Measurements from ENCODE around the gene RPS6KB2. TPM values are rescaled to one million over a fixed set of nuclear protein-coding genes. Genes with fewer than 3 reads are reported as not detected.
A peak's percentile ranks its signal among the peaks of the same experiment; 100 is the strongest.

The RPS6KB2 gene
- total and polyA plus RNA-seq, 2 experiments from 2014 or later = 29.5 to 41.3 TPM

DNA sequence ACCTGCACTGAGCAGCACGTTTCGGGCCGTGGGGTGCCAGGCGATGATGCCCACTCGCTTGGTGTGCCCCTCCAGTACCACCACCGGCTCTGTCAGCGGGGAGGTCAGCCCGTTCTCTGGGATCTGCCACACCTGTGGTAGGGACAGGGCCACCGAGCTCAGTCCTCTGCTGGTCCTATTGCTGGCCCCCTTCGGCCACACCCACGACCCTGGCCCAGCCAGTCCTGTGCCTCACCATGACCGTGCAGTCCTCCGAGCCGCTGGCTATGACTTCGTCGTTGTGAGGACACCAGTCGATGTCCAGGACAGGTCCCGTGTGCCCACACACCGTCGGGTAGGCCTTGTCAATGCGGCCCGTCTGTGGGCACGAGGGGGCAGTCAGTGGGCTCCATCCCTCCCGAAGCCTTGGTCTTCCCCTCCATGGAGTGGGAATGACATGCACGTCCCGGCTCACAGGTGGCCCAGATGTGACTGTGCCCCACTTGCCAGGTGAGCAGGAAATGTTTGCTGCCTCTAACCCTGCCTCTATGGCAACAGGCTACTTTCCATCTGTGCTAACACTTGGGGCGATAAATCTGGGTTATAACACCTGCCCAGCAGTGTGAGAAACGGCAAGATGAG, 13.5 kb downstream of the RPS6KB2 start:
- H3K27ac Mint-ChIP-seq = no peak overlapping the region
- H3K4me2 ChIP-seq = no peak overlapping the region
- H3K27me3 ChIP-seq (ENCODE audit: insufficient read depth) = no peaks in the 10 kb centered on the region

DNA sequence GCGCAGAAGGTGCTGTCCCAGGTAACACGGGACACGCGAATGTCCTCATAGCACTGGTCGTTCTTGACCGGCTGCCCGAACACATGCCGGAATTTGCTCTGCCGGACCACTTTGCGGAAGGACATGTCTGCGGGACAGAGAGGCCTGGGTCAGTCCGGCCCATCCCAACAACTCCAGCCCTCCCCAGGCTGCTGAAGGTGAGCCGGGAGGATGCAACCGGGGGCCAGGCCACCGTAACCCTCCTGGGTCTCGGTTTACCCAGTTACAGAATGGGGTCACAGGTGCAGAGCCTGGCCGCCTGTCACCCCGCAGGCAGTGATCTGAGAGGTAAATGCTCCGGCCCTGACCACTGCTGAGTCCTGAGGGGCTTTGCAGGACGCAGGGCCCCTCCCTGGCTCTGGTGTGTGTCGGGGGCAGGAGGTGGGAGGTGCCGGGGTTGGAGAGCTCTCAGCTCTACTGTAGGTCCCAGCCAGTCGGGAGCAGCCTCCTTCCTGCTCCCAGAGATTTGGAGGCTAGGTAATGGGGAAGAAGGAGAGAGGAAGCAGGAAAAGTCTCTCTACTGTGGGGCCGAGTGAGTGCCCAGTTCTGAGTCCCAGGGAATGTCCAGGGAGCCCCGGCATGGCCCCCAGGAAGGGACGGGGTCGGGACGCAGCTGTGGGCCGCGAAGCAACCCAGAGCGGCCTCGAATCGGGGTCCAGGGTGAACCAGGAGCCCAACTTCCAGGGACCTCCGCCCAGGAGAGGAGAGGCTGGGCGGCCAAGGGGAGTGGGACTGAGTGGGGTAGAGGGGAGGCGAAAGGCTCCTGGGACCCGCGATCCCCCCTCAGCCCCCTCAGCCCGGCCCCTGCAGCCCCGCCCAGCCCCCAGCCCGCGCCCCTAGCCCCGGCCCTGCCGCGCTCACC, 14.5 kb downstream of the RPS6KB2 start:
- ATAC-seq = peak; percentile 22
- peak overlapping the region; percentile 93 for H3K4me3 ChIP-seq
- peaks cover 21% of the 10 kb centered on the region for H3K27me3 Mint-ChIP-seq (ENCODE audit: insufficient read depth, low read depth, poor library complexity)
- 0 out of 2 replicates have a peak, but pooled peaks cover 3% of the 10 kb centered on the region for H3K36me3 ChIP-seq (ENCODE audit: insufficient read depth)
- no peak overlapping the region for H2AFZ ChIP-seq
- peak overlapping the region; percentile 97 for H3K4me2 ChIP-seq
- no peaks in the 10 kb centered on the region for H4K20me1 ChIP-seq (replicated peaks; ENCODE audit: insufficient read depth)
- no peak for DNase-seq (ENCODE audit: low spot score)
- H3K4me1 Mint-ChIP-seq = peaks cover 14% of the 10 kb centered on the region
- TF ChIP-seq JUNB (IDR thresholded peaks at IDR 0.05; ENCODE audit: unreplicated experiment) (no peak), POLR2AphosphoS5 (IDR thresholded peaks at IDR 0.05; ENCODE audit: low read depth) (0 out of 2 replicates have a peak, but pooled peaks have one; percentile 4)
- no peaks in the 10 kb centered on the region for H3K79me2 ChIP-seq (replicated peaks; ENCODE audit: insufficient read depth)
- H3K27ac ChIP-seq (ENCODE audit: low read depth) = peak overlapping the region; percentile 94; the same call in 1 of the 2 replicates
- H3K4me3 Mint-ChIP-seq = peak overlapping the region; percentile 88
- peaks cover 24% of the 10 kb centered on the region for H3K36me3 Mint-ChIP-seq (ENCODE audit: low read depth)
- 0 out of 2 replicates have a peak, but pooled peaks cover 16% of the 10 kb centered on the region for H3F3A ChIP-seq (replicated peaks; ENCODE audit: low read depth)
- H3K27ac Mint-ChIP-seq = peak overlapping the region; percentile 77
- H3K4me1 ChIP-seq (ENCODE audit: insufficient read depth) = peaks cover 8% of the 10 kb centered on the region; the same call in 1 of the 2 replicates
- no peaks in the 10 kb centered on the region for H3K9me2 ChIP-seq (ENCODE audit: insufficient read depth)
- H3K9me3 Mint-ChIP-seq = no peaks in the 10 kb centered on the region
- H3K27me3 ChIP-seq (ENCODE audit: insufficient read depth) = no peaks in the 10 kb centered on the region

More for the DNA sequence above, 13.5 kb downstream of the RPS6KB2 start:
- H3K79me2 ChIP-seq (replicated peaks; ENCODE audit: insufficient read depth) = no peaks in the 10 kb centered on the region
- H3K4me3 ChIP-seq = no peak overlapping the region
- DNase-seq (ENCODE audit: low spot score) = no peak
- peaks cover 17% of the 10 kb centered on the region for H3K4me1 Mint-ChIP-seq
- TF ChIP-seq ZNF114 (CRISPR knock-in tag; IDR thresholded peaks at IDR 0.05) (no peak), ZNF331 (CRISPR knock-in tag; IDR thresholded peaks at IDR 0.05; ENCODE audit: low read depth) (no peak), STAT1 (IDR thresholded peaks at IDR 0.05; ENCODE audit: unreplicated experiment) (no peak), EZH2 (IDR thresholded peaks at IDR 0.05; ENCODE audit: low read depth, unreplicated experiment) (no peak)
- TF ChIP-seq, protein P1, sequence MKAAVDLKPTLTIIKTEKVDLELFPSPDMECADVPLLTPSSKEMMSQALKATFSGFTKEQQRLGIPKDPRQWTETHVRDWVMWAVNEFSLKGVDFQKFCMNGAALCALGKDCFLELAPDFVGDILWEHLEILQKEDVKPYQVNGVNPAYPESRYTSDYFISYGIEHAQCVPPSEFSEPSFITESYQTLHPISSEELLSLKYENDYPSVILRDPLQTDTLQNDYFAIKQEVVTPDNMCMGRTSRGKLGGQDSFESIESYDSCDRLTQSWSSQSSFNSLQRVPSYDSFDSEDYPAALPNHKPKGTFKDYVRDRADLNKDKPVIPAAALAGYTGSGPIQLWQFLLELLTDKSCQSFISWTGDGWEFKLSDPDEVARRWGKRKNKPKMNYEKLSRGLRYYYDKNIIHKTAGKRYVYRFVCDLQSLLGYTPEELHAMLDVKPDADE (IDR thresholded peaks at IDR 0.05) = no peak
- H3K36me3 Mint-ChIP-seq (ENCODE audit: low read depth) = peaks cover 25% of the 10 kb centered on the region
- H3K9me2 ChIP-seq (ENCODE audit: insufficient read depth) = no peaks in the 10 kb centered on the region
- peak overlapping the region; percentile 88 for H3K4me3 Mint-ChIP-seq
- no peak overlapping the region for H2AFZ ChIP-seq
- ATAC-seq = no peak
- peaks cover 19% of the 10 kb centered on the region for H3K27me3 Mint-ChIP-seq (ENCODE audit: insufficient read depth, low read depth, poor library complexity)
- H3K27ac ChIP-seq (ENCODE audit: low read depth) = no peak overlapping the region
- 0 out of 2 replicates have a peak, but pooled peaks cover 3% of the 10 kb centered on the region for H3K36me3 ChIP-seq (ENCODE audit: insufficient read depth)
- H3F3A ChIP-seq (replicated peaks; ENCODE audit: low read depth) = 0 out of 2 replicates have a peak, but pooled peaks cover 16% of the 10 kb centered on the region
- H4K20me1 ChIP-seq (replicated peaks; ENCODE audit: insufficient read depth) = no peaks in the 10 kb centered on the region
- peaks cover 14% of the 10 kb centered on the region; the same call in 1 of the 2 replicates for H3K4me1 ChIP-seq (ENCODE audit: insufficient read depth)
- H3K9me3 Mint-ChIP-seq = no peaks in the 10 kb centered on the region
